GM15510 (cell line): ENCODE measurements around the gene CBX4.
A peak's percentile ranks its signal among the peaks of the same experiment; 100 is the strongest.

Experiments used
- POLR2A ChIP-seq: IDR thresholded peaks from 3 replicates; pipeline ENCODE4 v1.6.1; 2011; ENCODE audit warnings: borderline replicate concordance; ENCODE audit not compliant: insufficient read length; ENCODE audit errors: extremely low read depth

The CBX4 gene

GRCh38 chr17:79839356-79840268 is at the start of gene CBX4:
TSS of gene CBX4 (minus strand) at chr17:79839440. CDS start at chr17:79839251, 189 bp downstream.
- peak; percentile 97 for TF ChIP-seq POLR2A

- no peak for TF ChIP-seq POLR2A
These were observed 48.8 kb upstream of the CBX4 start for GRCh38 chr17:79888009-79888540.

- no peak for TF ChIP-seq POLR2A
These were observed 48.3 kb upstream of the CBX4 start for GRCh38 chr17:79887451-79887991.

GRCh38 chr17:79883202-79883601 is 44.0 kb upstream of the CBX4 start:
- no peak for TF ChIP-seq POLR2A

- no peak for TF ChIP-seq POLR2A
These were observed 39.2 kb upstream of the CBX4 start for GRCh38 chr17:79878329-79878947.

- TF ChIP-seq POLR2A: no peak
These were observed 37.8 kb upstream of the CBX4 start for GRCh38 chr17:79877041-79877440.

GRCh38 chr17:79875511-79875910 is 36.3 kb upstream of the CBX4 start:
- no peak for TF ChIP-seq POLR2A

- no peak for TF ChIP-seq POLR2A
These were observed 35.2 kb upstream of the CBX4 start for GRCh38 chr17:79874329-79874981.

GRCh38 chr17:79873583-79873982 is 34.3 kb upstream of the CBX4 start:
- no peak for TF ChIP-seq POLR2A

- TF ChIP-seq POLR2A: no peak
These were observed 33.5 kb upstream of the CBX4 start for GRCh38 chr17:79872762-79873161.

- TF ChIP-seq POLR2A: no peak
These were observed 31.9 kb upstream of the CBX4 start for GRCh38 chr17:79871131-79871530.

GRCh38 chr17:79870540-79870939 is 31.3 kb upstream of the CBX4 start:
- TF ChIP-seq POLR2A: no peak

GRCh38 chr17:79866791-79867518 is 27.7 kb upstream of the CBX4 start:
- no peak for TF ChIP-seq POLR2A

- no peak for TF ChIP-seq POLR2A
These were observed 26.3 kb upstream of the CBX4 start for GRCh38 chr17:79865351-79866210.

GRCh38 chr17:79864617-79865250 is 25.5 kb upstream of the CBX4 start:
- TF ChIP-seq POLR2A: no peak
